K562 (cell line): ENCODE measurements around the gene VASH1. TPM values are rescaled to one million over a fixed set of nuclear protein-coding genes. Genes with fewer than 3 reads are reported as not detected.

Experiments
- ATAC-seq: fragments of 200-7000 bp; cut with Tn5 transposase; 3 replicates; pipeline ENCODE4 v1.9.1; 2020; ENCODE audit warnings: moderate library complexity
- BruUV-seq: library from RNA; stranded (reverse); fragments of 400-500 nt; replicated peaks from 2 replicates; lab custom pipeline; 2021; lab: Mats Ljungman, UMichigan
- CTCF ChIA-PET: fragments of 300-600 bp; formaldehyde crosslinking; extraction: SDS; loops from one replicate; lab custom pipeline; 2021; ENCODE audit warnings: low intra/inter-chr PET ratio; lab: Yijun Ruan, JAX
- POLR2A ChIA-PET: fragments of 300-600, 350-650 bp; sonication (Branson Sonifier 250); formaldehyde crosslinking; extraction: SDS; loops from one replicate; lab custom pipeline; 2021; ENCODE audit warnings: antibody characterized with exemption, inconsistent platforms; lab: Yijun Ruan, JAX
- DNase-seq, 4 experiments: peaks; one replicate each; pipeline versions ENCODE4 v3.0.0 to v3.0.0-alpha.2; 2011 to 2018; ENCODE audit warnings: low spot score in 3 of 4, mixed read lengths in 3 of 4; ENCODE audit errors: extremely low read depth in 1 of 4
- FAIRE-seq: peaks from 2 replicates; lab custom pipeline; 2011; peaks lifted over from hg19 to GRCh38; lab: Jason Lieb, UNC
- H2AFZ ChIP-seq: 2 replicates; pipeline ENCODE4 v1.6.0; 2011; ENCODE audit warnings: low read depth, low read length, control low read depth, inconsistent platforms
- H3K27ac ChIP-seq: fragments of 200-600 bp; 3 replicates; pipeline ENCODE4 v1.8.0; 2011; ENCODE audit warnings: low read depth, mild to moderate bottlenecking, control low read depth, inconsistent platforms, low read length, moderate library complexity, mixed read lengths; ENCODE audit errors: extremely low read depth
- H3K27me3 ChIP-seq, 2 experiments: fragments of 300-600 bp in 1 of 2; 2 replicates in 1 of 2; 3 replicates in 1 of 2; pipeline versions ENCODE4 v1.6.0 to v1.8.0; 2011; ENCODE audit warnings: inconsistent platforms in 2 of 2, low read length in 2 of 2, mild to moderate bottlenecking in 1 of 2, mixed read lengths in 1 of 2, moderate library complexity in 1 of 2; ENCODE audit not compliant: control insufficient read depth in 2 of 2, insufficient read depth in 2 of 2
- H3K36me3 ChIP-seq: fragments of 300-600 bp; 3 replicates; pipeline ENCODE4 v1.8.0; 2011; ENCODE audit warnings: mild to moderate bottlenecking, low read length, inconsistent platforms; ENCODE audit not compliant: control insufficient read depth, insufficient read depth
- H3K4me1 ChIP-seq, 2 experiments: fragments of 200-600 bp in 1 of 2; replicated peaks in 1 of 2; 2 replicates in 1 of 2; 3 replicates in 1 of 2; pipeline versions ENCODE4 v1.5.1 to v1.8.0; 2011; ENCODE audit warnings: inconsistent platforms in 2 of 2, low read length in 2 of 2, mild to moderate bottlenecking in 1 of 2, mixed read lengths in 1 of 2, moderate library complexity in 1 of 2; ENCODE audit not compliant: control insufficient read depth in 2 of 2, insufficient read depth in 2 of 2
- H3K4me2 ChIP-seq: 2 replicates; pipeline ENCODE4 v1.6.1; 2011; ENCODE audit warnings: low read length, control low read depth, inconsistent platforms, mixed read lengths; ENCODE audit not compliant: insufficient read depth
- H3K4me3 ChIP-seq: fragments of 200-600 bp; sonication (generic), shearing (Covaris generic); 2 replicates; pipeline ENCODE4 v1.5.1; 2016; ENCODE audit warnings: control low read depth, inconsistent platforms
- H3K79me2 ChIP-seq: fragments of 200-600 bp; 3 replicates; pipeline ENCODE4 v1.8.0; 2011; ENCODE audit warnings: low read length, inconsistent platforms; ENCODE audit not compliant: control insufficient read depth, insufficient read depth
- H3K9ac ChIP-seq, 2 experiments: 2 replicates each; pipeline versions ENCODE4 v1.6.0 to v1.6.1; 2011; ENCODE audit warnings: low read depth in 2 of 2, low read length in 2 of 2, control low read depth in 1 of 2, inconsistent platforms in 1 of 2, mild to moderate bottlenecking in 1 of 2, mixed read lengths in 1 of 2; ENCODE audit not compliant: insufficient read depth in 1 of 2
- H3K9me1 ChIP-seq: one replicate; pipeline ENCODE4 v1.6.0; 2011; ENCODE audit warnings: inconsistent platforms, mild to moderate bottlenecking, low read length, moderate library complexity; ENCODE audit not compliant: control insufficient read depth, insufficient read depth
- H3K9me3 ChIP-seq: replicated peaks from 2 replicates; pipeline ENCODE4 v1.5.1; 2011; ENCODE audit warnings: low read depth, low read length, inconsistent platforms; ENCODE audit not compliant: control insufficient read depth, insufficient read depth
- H4K20me1 ChIP-seq: replicated peaks from 2 replicates; pipeline ENCODE4 v1.6.1; 2011; ENCODE audit warnings: low read length, inconsistent platforms, mixed read lengths; ENCODE audit not compliant: control insufficient read depth, insufficient read depth
- ARID2 ChIP-seq: fragments of 450-650 bp; IDR thresholded peaks from 2 replicates; pipeline ENCODE4 v1.6.1; 2017; ENCODE audit warnings: antibody characterized with exemption, mild to moderate bottlenecking
- CBFA2T3 ChIP-seq: fragments of 450-650 bp; IDR thresholded peaks from 2 replicates; pipeline ENCODE4 v1.6.1; 2017
- DPF2 ChIP-seq: fragments of 450-650 bp; IDR thresholded peaks from 2 replicates; pipeline ENCODE4 v1.6.1; 2016
- EP300 ChIP-seq: IDR thresholded peaks from 2 replicates; pipeline ENCODE4 v1.6.1; 2012; ENCODE audit warnings: low read length, improper control_type of control experiment
- HCFC1 ChIP-seq: IDR thresholded peaks from 2 replicates; pipeline ENCODE4 v1.6.1; 2012; ENCODE audit warnings: low read depth, low read length, improper control_type of control experiment
- HMGN3 ChIP-seq: IDR thresholded peaks from 2 replicates; pipeline ENCODE4 v1.6.1; 2011; ENCODE audit warnings: borderline replicate concordance, low read depth, mild to moderate bottlenecking, mixed read lengths, low read length; ENCODE audit not compliant: insufficient read length; ENCODE audit errors: extremely low read depth
- JUN ChIP-seq, 2 experiments: sonication (generic) in 1 of 2; formaldehyde crosslinking in 1 of 2; IDR thresholded peaks; 2 replicates each; pipeline versions ENCODE4 v1.6.1 to v1.8.0; 2012 to 2022; ENCODE audit warnings: borderline replicate concordance in 2 of 2, mild to moderate bottlenecking in 2 of 2, improper control_type of control experiment in 1 of 2, low read depth in 1 of 2, low read length in 1 of 2, missing genetic modification reagents in 1 of 2
- JUND ChIP-seq, 2 experiments: IDR thresholded peaks; 2 replicates in 1 of 2; 3 replicates in 1 of 2; pipeline ENCODE4 v1.6.1; 2011; ENCODE audit warnings: borderline replicate concordance in 2 of 2, low read depth in 2 of 2, low read length in 2 of 2, improper control_type of control experiment in 1 of 2, missing biosample characterization in 1 of 2, missing genetic modification characterization in 1 of 2, missing genetic modification reagents in 1 of 2
- KDM2B ChIP-seq: fragments of 250-450 bp; sonication (Bioruptor Pico); IDR thresholded peaks from 2 replicates; pipeline ENCODE4 v1.8.0; 2021; ENCODE audit warnings: mild to moderate bottlenecking, moderate library complexity
- LCOR ChIP-seq: sonication (generic); formaldehyde crosslinking; IDR thresholded peaks from 2 replicates; pipeline ENCODE4 v1.8.0; 2022; ENCODE audit warnings: mild to moderate bottlenecking, missing genetic modification reagents
- MECOM ChIP-seq: fragments of 250-450 bp; sonication (Bioruptor Pico); IDR thresholded peaks from 2 replicates; pipeline ENCODE4 v1.8.0; 2022; ENCODE audit warnings: inconsistent platforms
- NCOA1 ChIP-seq: fragments of 450-650 bp; IDR thresholded peaks from 2 replicates; pipeline ENCODE4 v1.6.1; 2016; ENCODE audit warnings: low read depth
- NCOR1 ChIP-seq: fragments of 450-650 bp; IDR thresholded peaks from 2 replicates; pipeline ENCODE4 v1.6.1; 2016; ENCODE audit warnings: mild to moderate bottlenecking, moderate library complexity
- RCOR1 ChIP-seq, 2 experiments: IDR thresholded peaks; 2 replicates each; pipeline ENCODE4 v1.6.1; 2012; ENCODE audit warnings: low read depth in 2 of 2, low read length in 2 of 2, borderline replicate concordance in 1 of 2, improper control_type of control experiment in 1 of 2
- SIRT6 ChIP-seq: IDR thresholded peaks from one replicate; pipeline ENCODE4 v1.6.1; 2012; ENCODE audit warnings: low read depth, mild to moderate bottlenecking, control low read depth, inconsistent platforms, low read length, moderate library complexity
- SMARCA4 ChIP-seq: fragments of 450-650 bp; IDR thresholded peaks from 2 replicates; pipeline ENCODE4 v1.6.1; 2016
- SNIP1 ChIP-seq: fragments of 450-650 bp; IDR thresholded peaks from 2 replicates; pipeline ENCODE4 v1.7.1; 2017; ENCODE audit warnings: low read depth, mild to moderate bottlenecking
- TAF9B ChIP-seq: fragments of 450-650 bp; IDR thresholded peaks from 2 replicates; pipeline ENCODE4 v1.6.1; 2018; ENCODE audit warnings: mild to moderate bottlenecking; ENCODE audit not compliant: partially characterized antibody
- TAL1 ChIP-seq: fragments of 450-650 bp; IDR thresholded peaks from 2 replicates; pipeline ENCODE4 v1.6.1; 2016; ENCODE audit warnings: mild to moderate bottlenecking
- TCF3 ChIP-seq: sonication (generic); formaldehyde crosslinking; IDR thresholded peaks from 2 replicates; pipeline ENCODE4 v1.4.0; 2020; ENCODE audit warnings: mild to moderate bottlenecking, missing genetic modification reagents
- TEAD4 ChIP-seq, 2 experiments: sonication (generic) in 1 of 2; formaldehyde crosslinking in 1 of 2; IDR thresholded peaks; 2 replicates each; pipeline versions ENCODE4 v1.6.1 to v1.8.0; 2012 to 2022; ENCODE audit warnings: borderline replicate concordance in 1 of 2, inconsistent platforms in 1 of 2, low read length in 1 of 2, mild to moderate bottlenecking in 1 of 2, missing genetic modification reagents in 1 of 2
- ZBED1 ChIP-seq: IDR thresholded peaks from 2 replicates; pipeline ENCODE4 v1.6.1; 2014
- ZNF584 ChIP-seq: fragments of 200-800 bp; sonication (Bioruptor generic); IDR thresholded peaks from 2 replicates; pipeline ENCODE4 v1.6.1; 2016; ENCODE audit warnings: low read depth, mild to moderate bottlenecking, missing genetic modification characterization, missing compliant biosample characterization
- ZNF644 ChIP-seq: fragments of 200-800 bp; sonication (Bioruptor generic); IDR thresholded peaks from 2 replicates; pipeline ENCODE4 v1.6.1; 2016; ENCODE audit warnings: low read depth, missing genetic modification characterization, missing compliant biosample characterization
- WGBS: fragments of 100-300 bp; shearing (Covaris generic); methylation state at CpG from one replicate; pipeline ENCODE4 v1.1.6; 2016; ENCODE audit warnings: low coverage, mixed read lengths; ENCODE audit not compliant: insufficient coverage; ENCODE audit errors: missing lambda C conversion rate; 5-methylcytosine and 5-hydroxymethylcytosine counted together
- in situ Hi-C: fragments of 300-500 bp; cut with MboI; formaldehyde crosslinking; loops from 4 replicates; pipeline ENCODE4 v1.15.0; 2018; ENCODE audit warnings: inconsistent platforms, mixed read lengths
- intact Hi-C: fragments of 100-400 bp; cut with micrococcal nuclease; formaldehyde crosslinking; loops from 2 replicates; pipeline ENCODE4 v1.14.2; 2022
- polyA plus RNA-seq, 8 experiments: library from polyadenylated mRNA; depleted of rRNA in 4 of 8; stranded (reverse) in 5 of 8; unstranded in 3 of 8; fragments of >200 nt; fragmentation: Nextera tagmentation in 2 of 8; fragmentation: Illumina TruSeq in 1 of 8; extraction: Ambion mirVana in 2 of 8; extraction: Trizol in 1 of 8; gene quantifications; 2 replicates each; pipeline versions ENCODE4 v1.2.1 to v1.2.3, GENCODE V29; 2011 to 2014; ENCODE audit warnings: inconsistent platforms in 1 of 8, missing spikeins in 1 of 8
- total RNA-seq, 7 experiments: library from RNA; depleted of rRNA in 6 of 7; stranded (reverse); fragments of >200 nt in 6 of 7; fragmentation: Illumina TruSeq in 2 of 7; extraction: Trizol in 2 of 7; gene quantifications; 2 replicates each; pipeline versions ENCODE4 v1.2.1 to v1.2.3, GENCODE V29; 2011 to 2021; ENCODE audit warnings: low replicate concordance in 1 of 7
- TF ChIP-seq, protein P1 (sequence below): fragments of 450-650 bp; IDR thresholded peaks from 2 replicates; pipeline ENCODE4 v1.6.1; 2016

Gene VASH1
- total and polyA plus RNA-seq, 9 of the 15 experiments (the other 6 are each of a cell fraction or from before 2014, with no cell fraction given), result 0.01 to 0.43 (median 0.13) TPM; not detected in 1

DNA sequence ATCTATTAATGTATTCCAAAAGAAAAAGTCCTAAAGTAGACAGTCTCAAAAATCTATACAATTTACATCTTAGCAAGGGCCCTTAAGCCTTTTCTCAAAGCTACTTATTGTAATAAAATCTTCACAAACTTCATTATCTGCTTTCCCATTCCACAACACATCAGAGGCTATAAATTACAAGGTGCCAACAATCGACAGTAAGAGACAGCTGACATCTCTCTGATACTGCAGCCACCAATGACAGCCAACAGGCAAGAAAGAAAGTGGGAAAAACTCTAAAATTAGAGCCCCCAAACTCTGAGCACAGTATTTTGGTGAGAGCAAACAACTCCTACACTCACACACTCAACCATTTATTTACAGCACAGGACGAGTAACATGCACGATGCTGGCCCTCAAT lies 49.3 kb downstream of the VASH1 start:
- FAIRE-seq, result no peak
- no TSS peak for BruUV-seq
- DNase-seq, result peak in 2 of 4 experiments; percentile 39 to 56
- H3K36me3 ChIP-seq, result peaks cover 33% of the 10 kb centered on the region
- peak; percentile 10; the same call in 2 of the 3 replicates for ATAC-seq
- intact Hi-C loops, result no loop called here
- H4K20me1 ChIP-seq, result no peaks in the 10 kb centered on the region
- CTCF ChIA-PET, result no interaction called here
- no peaks in the 10 kb centered on the region for H3K27me3 ChIP-seq
- 0% methylated on average over 3 of the region's 3 CpGs for WGBS
- H3K9ac ChIP-seq, result peak overlapping the region in 1 of 2 experiments; percentile 76; a peak in 2 of 4 replicates
- H3K4me2 ChIP-seq, result peak overlapping the region; percentile 68
- in situ Hi-C loops, result no loop called here
- POLR2A ChIA-PET, result interaction anchor here (0.6 to 1.1 kb wide), 2 partner anchors 11 to 1114 kb away, joined by 3 to 4 read pairs; no protein-coding TSS in a partner anchor
- no peaks in the 10 kb centered on the region for H3K9me1 ChIP-seq
- no peaks in the 10 kb centered on the region for H3K9me3 ChIP-seq
- peaks cover 25% of the 10 kb centered on the region for H3K79me2 ChIP-seq
- H3K4me3 ChIP-seq, result peak overlapping the region; percentile 56; the same call in 1 of the 2 replicates
- H3K27ac ChIP-seq, result peak overlapping the region; percentile 3; the same call in 2 of the 3 replicates
- peak overlapping the region; percentile 21; the same call in 1 of the 2 replicates for H2AFZ ChIP-seq
- peaks cover 13 to 14% of the 10 kb centered on the region in 2 experiments; a peak in 4 of 5 replicates for H3K4me1 ChIP-seq
- TF ChIP-seq TEAD4 (IDR thresholded peaks at IDR 0.05; ENCODE audit: low read length) (peak; percentile 66), TEAD4 (CRISPR knock-in tag; IDR thresholded peaks at IDR 0.05; ENCODE audit: borderline replicate concordance) (no peak), SNIP1 (no peak), JUND (IDR thresholded peaks at IDR 0.05; ENCODE audit: borderline replicate concordance, low read depth, low read length) (no peak), JUND (tag; IDR thresholded peaks at IDR 0.05; ENCODE audit: borderline replicate concordance, low read depth, low read length) (0 out of 3 replicates have a peak, but pooled peaks have one; percentile 22), HMGN3 (no peak), ZNF584 (CRISPR knock-in tag) (no peak), MECOM (no peak), DPF2 (0 out of 2 replicates have a peak, but pooled peaks have one; percentile 36), NCOR1 (peak; percentile 50; the same call in 1 of the 2 replicates), TAL1 (peak; percentile 58), RCOR1 (IDR thresholded peaks at IDR 0.05; ENCODE audit: borderline replicate concordance in 1 of 2, low read depth in 2 of 2, low read length in 2 of 2) (peak in 1 of 2 experiments; percentile 12; a peak in 1 of 4 replicates), JUN (IDR thresholded peaks at IDR 0.05; ENCODE audit: borderline replicate concordance, low read depth, low read length) (no peak), JUN (CRISPR knock-in tag; IDR thresholded peaks at IDR 0.05; ENCODE audit: borderline replicate concordance) (no peak), ARID2 (no peak), CBFA2T3 (peak; percentile 78), NCOA1 (no peak), HCFC1 (no peak), ZBED1 (no peak), SMARCA4 (peak; percentile 24; the same call in 1 of the 2 replicates), ZNF644 (tag) (no peak), KDM2B (no peak), SIRT6 (no peak), EP300 (peak; percentile 24; the same call in 1 of the 2 replicates), TCF3 (CRISPR knock-in tag) (peak; percentile 74), LCOR (no peak), TAF9B (peak; percentile 26)
- TF ChIP-seq, protein P1, sequence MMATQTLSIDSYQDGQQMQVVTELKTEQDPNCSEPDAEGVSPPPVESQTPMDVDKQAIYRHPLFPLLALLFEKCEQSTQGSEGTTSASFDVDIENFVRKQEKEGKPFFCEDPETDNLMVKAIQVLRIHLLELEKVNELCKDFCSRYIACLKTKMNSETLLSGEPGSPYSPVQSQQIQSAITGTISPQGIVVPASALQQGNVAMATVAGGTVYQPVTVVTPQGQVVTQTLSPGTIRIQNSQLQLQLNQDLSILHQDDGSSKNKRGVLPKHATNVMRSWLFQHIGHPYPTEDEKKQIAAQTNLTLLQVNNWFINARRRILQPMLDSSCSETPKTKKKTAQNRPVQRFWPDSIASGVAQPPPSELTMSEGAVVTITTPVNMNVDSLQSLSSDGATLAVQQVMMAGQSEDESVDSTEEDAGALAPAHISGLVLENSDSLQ, result peak; percentile 91
